22Rv1 (cell line): ENCODE measurements around the gene SIDT1.

Source experiments
- CTCF ChIP-seq: fragments of 450-650 bp; IDR thresholded peaks from 2 replicates; pipeline ENCODE4 v1.5.1; 2017; ENCODE audit warnings: mild to moderate bottlenecking
- ZFX ChIP-seq: fragments of 450-650 bp; IDR thresholded peaks from 2 replicates; pipeline ENCODE4 v1.6.1; 2017; ENCODE audit warnings: antibody characterized with exemption, borderline replicate concordance

- TF ChIP-seq CTCF (no peak), ZFX (no peak)
Measured at GRCh38 chr3:113575206-113575605, 42.9 kb downstream of the SIDT1 start.
